Measurements from ENCODE around the gene STOML2. TPM values are rescaled to one million over a fixed set of nuclear protein-coding genes. Genes with fewer than 3 reads are reported as not detected.
"Not testable (repeated sequence)": the region's sequence is repeated elsewhere in the genome, so short reads cannot be mapped to it uniquely, and the experiment has no call there.

Gene STOML2
- polyA plus RNA-seq (ENCODE audit: insufficient read length in 4 of 4), result 100 to 1,000 TPM; 125 to 138 (median 129) TPM

- peak in 3 of 4 donors; percentile 90 to 94 (median 92) for DNase-seq (ENCODE audit: low read depth in 4 of 4, low spot score in 3 of 4)
Measured at GRCh38 chr9:35102769-35103659, at the start of gene STOML2. Gene STOML2 (minus strand): TSS chr9:35103131. CDS start chr9:35103094, 37 bp downstream.

- not testable (repeated sequence) for DNase-seq (ENCODE audit: low read depth in 4 of 4, low spot score in 3 of 4)
Measured at GRCh38 chr9:35147941-35148563, 45.1 kb upstream of the STOML2 start.

- no peak for DNase-seq (ENCODE audit: low read depth in 4 of 4, low spot score in 3 of 4)
Measured at GRCh38 chr9:35142037-35142436, 39.1 kb upstream of the STOML2 start.

GRCh38 chr9:35140093-35140492, 37.2 kb upstream of the STOML2 start:
- DNase-seq (ENCODE audit: low read depth in 4 of 4, low spot score in 3 of 4), result no peak

GRCh38 chr9:35136866-35137265, 33.9 kb upstream of the STOML2 start:
- no peak for DNase-seq (ENCODE audit: low read depth in 4 of 4, low spot score in 3 of 4)

GRCh38 chr9:35135988-35136387, 33.1 kb upstream of the STOML2 start:
- DNase-seq (ENCODE audit: low read depth in 4 of 4, low spot score in 3 of 4), result no peak

GRCh38 chr9:35134920-35135319, 32.0 kb upstream of the STOML2 start:
- DNase-seq (ENCODE audit: low read depth in 4 of 4, low spot score in 3 of 4), result no peak

- peak; percentile 89 to 92 (median 90) for DNase-seq (ENCODE audit: low read depth in 4 of 4, low spot score in 3 of 4)
Measured at GRCh38 chr9:35116898-35117551, 14.1 kb upstream of the STOML2 start.

GRCh38 chr9:35116539-35116897, 13.6 kb upstream of the STOML2 start:
- DNase-seq (ENCODE audit: low read depth in 4 of 4, low spot score in 3 of 4), result no peak

GRCh38 chr9:35115680-35116538, 13.0 kb upstream of the STOML2 start, which contains the start of gene ATOSB:
Gene ATOSB (minus strand): TSS chr9:35115862. CDS start chr9:35108274, 7,588 bp downstream.
- DNase-seq (ENCODE audit: low read depth in 4 of 4, low spot score in 3 of 4), result peak; percentile 95 to 96 (median 96)

- DNase-seq (ENCODE audit: low read depth in 4 of 4, low spot score in 3 of 4), result no peak
Measured at GRCh38 chr9:35114840-35115628, 12.1 kb upstream of the STOML2 start.

- DNase-seq (ENCODE audit: low read depth in 4 of 4, low spot score in 3 of 4), result peak in 1 of 4 donors; percentile 63
Measured at GRCh38 chr9:35114113-35114839, 11.3 kb upstream of the STOML2 start.

- DNase-seq (ENCODE audit: low read depth in 4 of 4, low spot score in 3 of 4), result no peak
Measured at GRCh38 chr9:35112257-35113020, 9.5 kb upstream of the STOML2 start.

GRCh38 chr9:35111001-35111933, 8.3 kb upstream of the STOML2 start:
- DNase-seq (ENCODE audit: low read depth in 4 of 4, low spot score in 3 of 4), result peak; percentile 85 to 94 (median 92)

- no peak for DNase-seq (ENCODE audit: low read depth in 4 of 4, low spot score in 3 of 4)
Measured at GRCh38 chr9:35110327-35110761, 7.4 kb upstream of the STOML2 start.

GRCh38 chr9:35108946-35109575, 6.1 kb upstream of the STOML2 start:
- no peak for DNase-seq (ENCODE audit: low read depth in 4 of 4, low spot score in 3 of 4)

Data from right renal pelvis (tissue), 4 donors.